GM19397 (cell line): ENCODE data around the gene PSMD13.
A peak's percentile ranks its signal among the peaks of the same experiment; 100 is the strongest.
"Not testable (repeated sequence)": the region's sequence is repeated elsewhere in the genome, so short reads cannot be mapped to it uniquely, and the experiment has no call there.

Source experiments
- ATAC-seq: cut with Tn5 transposase; IDR thresholded peaks from one replicate; pipeline ENCODE4 v1.9.1; 2021; ENCODE audit warnings: mild to moderate bottlenecking, moderate library complexity; ENCODE audit not compliant: unreplicated experiment

PSMD13 gene

GRCh38 chr11:216081-216974 is 20.4 kb upstream of the PSMD13 start:
- no peak for ATAC-seq

GRCh38 chr11:217704-218103 is 19.1 kb upstream of the PSMD13 start:
- ATAC-seq: no peak

- no peak for ATAC-seq
These were observed 17.8 kb upstream of the PSMD13 start for GRCh38 chr11:218815-219593.

- ATAC-seq: not testable (repeated sequence)
These were observed 16.0 kb upstream of the PSMD13 start for GRCh38 chr11:220641-221215.

- ATAC-seq: no peak
These were observed 15.2 kb upstream of the PSMD13 start for GRCh38 chr11:221539-221938.

GRCh38 chr11:221998-222789 is 14.6 kb upstream of the PSMD13 start:
- no peak for ATAC-seq

- no peak for ATAC-seq
These were observed 13.6 kb upstream of the PSMD13 start for GRCh38 chr11:223026-223789.

- no peak for ATAC-seq
These were observed 12.9 kb upstream of the PSMD13 start for GRCh38 chr11:223884-224283.

GRCh38 chr11:224424-224823 is 12.4 kb upstream of the PSMD13 start:
- no peak for ATAC-seq

GRCh38 chr11:225734-226453 is 10.9 kb upstream of the PSMD13 start:
- ATAC-seq: no peak

GRCh38 chr11:227824-228379 is 8.9 kb upstream of the PSMD13 start:
- ATAC-seq: no peak

- no peak for ATAC-seq
These were observed 6.3 kb upstream of the PSMD13 start for GRCh38 chr11:230431-230830.

- ATAC-seq: no peak
These were observed 3.8 kb upstream of the PSMD13 start for GRCh38 chr11:232783-233565.

GRCh38 chr11:235180-235579 is 1.6 kb upstream of the PSMD13 start:
- no peak for ATAC-seq

- ATAC-seq: peak; percentile 3
These were observed 1.2 kb upstream of the PSMD13 start for GRCh38 chr11:235609-235996.

- ATAC-seq: peak; percentile 75
These were observed 591 bp upstream of the PSMD13 start, which contains the start of gene SIRT3 for GRCh38 chr11:235997-236773. Gene SIRT3 (minus strand): TSS chr11:236342. CDS start chr11:236328, 14 bp downstream.

- ATAC-seq: not testable (repeated sequence)
These were observed 1.6 kb downstream of the PSMD13 start for GRCh38 chr11:238346-238745.
